ENCODE results near the gene ENOX1.

GRCh38 chr13:43764349-43764748, 22.4 kb downstream of the ENOX1 start:
- TF ChIP-seq CTCF (IDR thresholded peaks at IDR 0.05), result no peak
- no peak for TF ChIP-seq POLR2A (IDR thresholded peaks at IDR 0.05)
